Neuronal stem cell (in vitro differentiated cells): ENCODE measurements around the gene RPUSD3.

Experiments used
- DNase-seq: peaks from one replicate; pipeline ENCODE4 v3.0.0-alpha.2; 2013; ENCODE audit warnings: low spot score
- H2AFZ ChIP-seq: one replicate; pipeline ENCODE4 v1.6.1; 2013; ENCODE audit warnings: mild to moderate bottlenecking, low read length, inconsistent platforms
- H2AK5ac ChIP-seq: 2 replicates; pipeline ENCODE4 v1.6.1; 2013; ENCODE audit warnings: low read depth, mild to moderate bottlenecking, inconsistent platforms, low read length, moderate library complexity, mixed read lengths
- H2BK120ac ChIP-seq: 2 replicates; pipeline ENCODE4 v1.6.1; 2013; ENCODE audit warnings: low read depth, mild to moderate bottlenecking, inconsistent platforms, low read length, moderate library complexity, mixed read lengths
- H2BK12ac ChIP-seq: one replicate; pipeline ENCODE4 v1.6.1; 2013; ENCODE audit warnings: low read length, inconsistent platforms
- H2BK15ac ChIP-seq: 2 replicates; pipeline ENCODE4 v1.6.1; 2013; ENCODE audit warnings: mild to moderate bottlenecking, low read length, inconsistent platforms, mixed read lengths
- H2BK5ac ChIP-seq: one replicate; pipeline ENCODE4 v1.6.1; 2013; ENCODE audit warnings: inconsistent platforms, mild to moderate bottlenecking, low read length, moderate library complexity
- H3K14ac ChIP-seq: one replicate; pipeline ENCODE4 v1.6.1; 2013; ENCODE audit warnings: low read length, inconsistent platforms
- H3K18ac ChIP-seq: 2 replicates; pipeline ENCODE4 v1.6.1; 2013; ENCODE audit warnings: low read length, inconsistent platforms
- H3K23ac ChIP-seq: 2 replicates; pipeline ENCODE4 v1.6.1; 2013; ENCODE audit warnings: low read depth, mild to moderate bottlenecking, mixed read lengths, low read length, inconsistent platforms; ENCODE audit not compliant: poor library complexity
- H3K27ac ChIP-seq: replicated peaks from 3 replicates; pipeline ENCODE4 v1.5.1; 2013; ENCODE audit warnings: low read length, inconsistent platforms
- H3K27me3 ChIP-seq, 3 experiments: 2 replicates each; pipeline ENCODE4 v1.6.1; 2013; ENCODE audit warnings: low read length in 3 of 3, mild to moderate bottlenecking in 2 of 3, inconsistent platforms in 1 of 3, low read depth in 1 of 3, mixed read lengths in 1 of 3, moderate library complexity in 1 of 3; ENCODE audit not compliant: control insufficient read depth in 3 of 3, insufficient read depth in 3 of 3
- H3K36me3 ChIP-seq, 2 donors: replicated peaks in 1 of 2; 2 replicates each; pipeline ENCODE4 v1.6.1; 2013; ENCODE audit warnings: low read length in 2 of 2; ENCODE audit not compliant: control insufficient read depth in 2 of 2, insufficient read depth in 2 of 2
- H3K4ac ChIP-seq: 2 replicates; pipeline ENCODE4 v1.6.1; 2013; ENCODE audit warnings: inconsistent platforms, mild to moderate bottlenecking, low read length, moderate library complexity
- H3K4me1 ChIP-seq, 2 donors: 1 replicate in 1 of 2; 2 replicates in 1 of 2; pipeline ENCODE4 v1.6.1; 2013; ENCODE audit warnings: low read length in 2 of 2, low read depth in 1 of 2; ENCODE audit not compliant: control insufficient read depth in 2 of 2, insufficient read depth in 1 of 2
- H3K4me2 ChIP-seq: one replicate; pipeline ENCODE4 v1.6.1; 2013; ENCODE audit warnings: mild to moderate bottlenecking, low read length, inconsistent platforms; ENCODE audit not compliant: insufficient read depth, poor library complexity, severe bottlenecking
- H3K4me3 ChIP-seq, 2 donors: 2 replicates each; pipeline ENCODE4 v1.5.1; 2013; ENCODE audit warnings: low read length in 2 of 2, mild to moderate bottlenecking in 2 of 2, inconsistent platforms in 1 of 2, moderate library complexity in 1 of 2
- H3K79me1 ChIP-seq: one replicate; pipeline ENCODE4 v1.6.1; 2013; ENCODE audit warnings: low read depth, mild to moderate bottlenecking, inconsistent platforms, low read length, moderate library complexity
- H3K9ac ChIP-seq: one replicate; pipeline ENCODE4 v1.6.1; 2013; ENCODE audit warnings: mild to moderate bottlenecking, low read depth, low read length, inconsistent platforms; ENCODE audit not compliant: poor library complexity
- H3K9me3 ChIP-seq, 2 donors: replicated peaks in 1 of 2; 2 replicates each; pipeline versions ENCODE3 to v1.6.1; 2013; ENCODE audit warnings: low read length in 2 of 2, mild to moderate bottlenecking in 2 of 2, inconsistent platforms in 1 of 2, low read depth in 1 of 2, mixed read lengths in 1 of 2, moderate library complexity in 1 of 2; ENCODE audit not compliant: control insufficient read depth in 2 of 2, insufficient read depth in 1 of 2
- H4K8ac ChIP-seq: one replicate; pipeline ENCODE4 v1.6.1; 2013; ENCODE audit warnings: low read depth, mild to moderate bottlenecking, inconsistent platforms, low read length, moderate library complexity
- H4K91ac ChIP-seq: one replicate; pipeline ENCODE4 v1.6.1; 2013; ENCODE audit warnings: low read length, low read depth, mild to moderate bottlenecking, inconsistent platforms; ENCODE audit not compliant: poor library complexity
- WGBS, 2 donors: extraction: QIAGEN DNeasy Blood & Tissue Kit; methylation state at CpG; one replicate each; pipeline ENCODE4 v1.1.7; 2013; ENCODE audit warnings: missing lambda C conversion rate in 2 of 2, mixed read lengths in 1 of 2; ENCODE audit not compliant: insufficient read length in 2 of 2, insufficient replicate concordance in 1 of 2; ENCODE audit errors: extremely low coverage in 2 of 2; 5-methylcytosine and 5-hydroxymethylcytosine counted together

Gene RPUSD3

GRCh38 chr3:9862391-9863057 is 18.7 kb upstream of the RPUSD3 start:
- H3K4me3 ChIP-seq: peak overlapping the region in 1 of 2 donors; percentile 57
- DNase-seq: peak; percentile 40
- WGBS, 2 donors: no CpG with 5 or more reads among the region's 45 CpGs
- peak overlapping the region; percentile 22 for H2BK12ac ChIP-seq
- no peaks in the 10 kb centered on the region for H3K79me1 ChIP-seq
- no peak overlapping the region for H4K91ac ChIP-seq
- H3K4ac ChIP-seq: peak overlapping the region; percentile 76
- no peaks in the 10 kb centered on the region for H3K36me3 ChIP-seq
- H3K9ac ChIP-seq: no peak overlapping the region
- peaks cover 0 to 7% of the 10 kb centered on the region in 2 donors for H3K4me1 ChIP-seq
- peak overlapping the region; percentile 85 for H2BK15ac ChIP-seq
- peak overlapping the region; percentile 60 for H3K4me2 ChIP-seq
- H3K27me3 ChIP-seq: peaks cover 0 to 12% (median 8%) of the 10 kb centered on the region in 3 experiments
- H2BK120ac ChIP-seq: peak overlapping the region; percentile 72
- H3K23ac ChIP-seq: peak overlapping the region; percentile 95
- no peak overlapping the region for H4K8ac ChIP-seq
- H2AK5ac ChIP-seq: peak overlapping the region; percentile 88
- peak overlapping the region; percentile 75 for H2BK5ac ChIP-seq
- no peak overlapping the region for H3K27ac ChIP-seq
- no peaks in the 10 kb centered on the region for H3K9me3 ChIP-seq
- peak overlapping the region; percentile 67 for H2AFZ ChIP-seq
- peak overlapping the region; percentile 97 for H3K18ac ChIP-seq
- H3K14ac ChIP-seq: peak overlapping the region; percentile 17

DNA sequence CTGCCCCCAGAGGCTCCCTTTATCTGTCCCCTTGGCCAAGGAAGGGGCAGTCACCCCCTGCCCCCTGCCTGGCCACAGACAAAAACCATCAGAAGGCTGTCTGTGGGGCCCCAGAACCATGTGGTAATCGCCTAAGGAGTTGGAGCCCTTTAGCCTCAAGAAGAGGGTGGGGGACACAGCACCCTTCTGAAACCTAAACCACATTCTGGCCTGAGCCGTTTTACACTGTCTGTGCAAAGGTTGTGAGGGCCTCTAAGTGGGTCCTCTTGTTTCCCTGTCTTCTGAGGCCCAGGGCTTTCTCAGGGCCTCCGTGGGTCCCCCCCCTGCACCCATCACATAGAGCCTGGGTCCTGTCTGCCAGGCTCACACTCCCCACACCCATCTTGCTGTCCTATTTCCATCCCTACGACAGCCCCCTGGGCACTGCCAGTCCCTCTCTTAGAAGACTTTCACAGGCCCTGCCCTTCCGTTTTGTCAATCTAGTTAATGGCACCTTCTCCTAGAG is 17.9 kb upstream of the RPUSD3 start:
- Histone ChIP-seq H3K4me1 (peaks cover 0 to 7% of the 10 kb centered on the region in 2 donors), H3K4me3 (no peak overlapping the region), H3K27me3 (peaks cover 0 to 12% (median 3%) of the 10 kb centered on the region in 3 experiments), H2BK12ac (no peak overlapping the region), H2AK5ac (peak overlapping the region; percentile 70), H3K14ac (no peak overlapping the region), H2BK120ac (peak overlapping the region; percentile 72), H4K8ac (peak overlapping the region; percentile 43), H3K9ac (no peak overlapping the region), H2AFZ (no peak overlapping the region), H3K4me2 (no peak overlapping the region), H4K91ac (no peak overlapping the region), H2BK15ac (peak overlapping the region; percentile 64), H2BK5ac (peak overlapping the region; percentile 75), H3K79me1 (no peaks in the 10 kb centered on the region), H3K9me3 (no peaks in the 10 kb centered on the region), H3K23ac (no peak overlapping the region), H3K36me3 (no peaks in the 10 kb centered on the region), H3K18ac (peak overlapping the region; percentile 35), H3K4ac (no peak overlapping the region), H3K27ac (no peak overlapping the region)
- DNase-seq: no peak
- WGBS, 2 donors: no CpG with 5 or more reads among the region's 5 CpGs

- Histone ChIP-seq H3K4me3 (no peak overlapping the region), H3K9ac (no peak overlapping the region), H2BK120ac (no peak overlapping the region), H3K4me2 (no peak overlapping the region), H3K4me1 (peaks cover 0 to 7% of the 10 kb centered on the region in 2 donors), H4K91ac (no peak overlapping the region), H3K36me3 (no peaks in the 10 kb centered on the region), H3K23ac (no peak overlapping the region), H3K18ac (no peak overlapping the region), H2BK12ac (no peak overlapping the region), H3K14ac (no peak overlapping the region), H2BK15ac (no peak overlapping the region), H3K9me3 (no peaks in the 10 kb centered on the region), H2BK5ac (no peak overlapping the region), H3K79me1 (no peaks in the 10 kb centered on the region), H2AK5ac (no peak overlapping the region), H3K27me3 (peaks cover 0 to 15% (median 3%) of the 10 kb centered on the region in 3 experiments), H3K4ac (no peak overlapping the region), H4K8ac (no peak overlapping the region), H2AFZ (no peak overlapping the region), H3K27ac (no peak overlapping the region)
- DNase-seq: no peak
- WGBS, 2 donors: no CpG with 5 or more reads among the region's 4 CpGs
Measured at GRCh38 chr3:9861201-9861600, 17.4 kb upstream of the RPUSD3 start.

GRCh38 chr3:9859530-9860025 is 15.8 kb upstream of the RPUSD3 start:
- Histone ChIP-seq H3K23ac (no peak overlapping the region), H3K4me1 (peaks cover 0 to 8% of the 10 kb centered on the region in 2 donors), H2BK15ac (no peak overlapping the region), H2BK5ac (no peak overlapping the region), H3K4ac (no peak overlapping the region), H3K36me3 (no peaks in the 10 kb centered on the region), H3K9ac (no peak overlapping the region), H4K91ac (no peak overlapping the region), H2AFZ (no peak overlapping the region), H2BK120ac (no peak overlapping the region), H3K4me3 (no peak overlapping the region), H3K27me3 (peaks cover 0 to 15% (median 5%) of the 10 kb centered on the region in 3 experiments), H4K8ac (no peak overlapping the region), H3K14ac (no peak overlapping the region), H3K27ac (no peak overlapping the region), H2AK5ac (no peak overlapping the region), H3K4me2 (no peak overlapping the region), H3K9me3 (no peaks in the 10 kb centered on the region), H3K18ac (peak overlapping the region; percentile 18), H2BK12ac (no peak overlapping the region), H3K79me1 (no peaks in the 10 kb centered on the region)
- no peak for DNase-seq
- WGBS, 2 donors: no CpG with 5 or more reads among the region's 12 CpGs
